GM19238 (cell line): ENCODE data around the gene CDC14A.
"Not testable (repeated sequence)": the region's sequence is repeated elsewhere in the genome, so short reads cannot be mapped to it uniquely, and the experiment has no call there.

Experiments used
- DNase-seq: peaks from one replicate; pipeline ENCODE4 v3.0.0; 2011; ENCODE audit warnings: low spot score; ENCODE audit not compliant: insufficient read length

The CDC14A gene

DNA sequence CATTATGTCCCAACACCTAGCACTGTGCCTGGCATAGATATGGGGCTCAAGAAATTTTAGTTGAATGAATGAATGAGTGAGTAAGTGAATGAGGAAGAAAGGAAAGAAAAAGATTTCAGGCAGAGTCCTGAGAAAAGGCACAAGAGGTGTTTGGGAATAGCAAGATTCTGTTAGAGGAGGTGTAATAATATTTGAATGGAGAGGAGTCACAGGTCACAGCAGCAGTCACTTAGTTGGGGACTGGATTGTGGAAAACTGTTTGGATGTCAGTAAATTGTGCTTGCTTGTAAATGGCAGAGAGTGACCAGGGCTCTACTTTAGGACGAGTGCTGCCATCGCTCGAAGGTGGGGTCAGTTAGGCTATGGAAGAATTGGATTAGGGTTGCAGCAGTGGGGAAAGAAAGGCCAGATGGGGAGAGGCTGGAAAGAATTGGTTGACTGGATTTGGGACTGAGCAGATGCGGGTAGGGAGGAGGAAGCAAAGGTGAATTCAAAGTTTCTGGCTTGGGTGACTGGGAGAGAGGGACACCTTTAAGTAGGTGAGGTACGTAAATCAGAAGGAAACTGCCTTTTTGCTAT lies 9.3 kb downstream of the CDC14A start:
- no peak for DNase-seq

DNA sequence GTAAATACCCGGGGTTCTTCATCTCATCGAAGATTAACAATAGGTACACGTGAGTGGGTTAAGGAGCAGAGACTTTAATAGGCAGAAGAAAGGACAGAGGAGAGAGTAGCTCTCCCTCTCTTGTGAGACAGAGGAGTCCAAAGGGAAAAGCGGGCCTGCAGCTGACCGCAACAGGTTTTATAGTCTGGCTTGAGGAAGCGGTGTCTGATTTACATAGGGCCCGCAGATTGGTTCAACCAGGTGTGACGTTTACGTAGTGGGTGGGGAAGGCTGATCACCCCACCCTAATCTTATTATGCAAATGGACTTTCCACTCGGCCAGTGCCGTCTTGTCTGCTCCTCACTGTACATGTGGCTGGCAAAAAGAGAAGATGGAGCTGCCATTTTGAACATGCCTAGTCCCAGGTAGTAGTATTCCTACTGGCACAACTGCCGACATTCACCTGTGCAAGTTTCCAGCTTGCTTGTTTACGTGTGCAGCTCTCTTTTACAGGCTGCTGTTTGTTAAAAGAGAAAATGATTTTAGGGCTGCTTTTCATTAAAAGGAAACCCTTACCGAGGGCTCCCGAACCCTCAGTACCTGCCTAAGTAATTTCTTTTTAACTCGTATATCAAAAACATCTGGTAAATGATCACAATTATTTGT lies 10.6 kb downstream of the CDC14A start:
- no peak for DNase-seq

DNA sequence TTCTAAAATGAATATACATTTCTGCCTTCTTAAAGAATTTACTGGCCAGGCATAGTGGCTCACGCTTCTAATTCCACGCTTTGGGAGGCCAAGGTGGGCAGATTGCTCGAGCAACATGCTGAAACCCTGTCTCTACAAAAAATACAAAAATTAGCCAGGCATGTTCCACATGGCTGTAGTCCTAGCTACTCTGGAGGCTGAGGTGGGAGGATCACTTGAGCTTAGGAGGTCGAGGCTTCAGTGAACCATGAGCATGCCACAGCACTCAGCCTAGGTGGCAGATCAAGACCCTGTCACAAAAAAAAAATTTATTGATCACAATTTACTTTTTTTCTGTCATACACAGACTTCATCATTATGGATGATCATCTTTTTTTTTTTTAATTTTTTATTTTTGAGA lies 11.5 kb downstream of the CDC14A start:
- no peak for DNase-seq

DNA sequence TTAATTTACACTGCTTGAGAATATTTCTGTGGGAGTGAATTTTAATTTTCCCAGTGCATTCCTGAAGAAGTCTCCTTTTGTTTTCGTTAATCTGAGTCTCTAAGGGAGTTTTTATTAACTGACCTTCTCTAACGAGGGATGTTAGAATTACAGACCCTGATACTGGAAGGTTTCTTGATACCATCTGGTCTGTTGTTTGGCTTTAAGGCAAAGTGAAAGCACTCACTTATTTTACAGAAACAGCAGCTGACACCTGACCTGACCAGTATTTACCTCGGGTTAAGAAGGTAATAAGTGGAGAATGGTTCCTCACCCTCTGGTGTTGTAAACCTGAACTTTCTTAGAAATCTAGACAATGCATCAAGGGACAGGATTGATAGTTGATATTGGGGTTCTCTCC lies 12.4 kb downstream of the CDC14A start:
- DNase-seq = no peak

DNA sequence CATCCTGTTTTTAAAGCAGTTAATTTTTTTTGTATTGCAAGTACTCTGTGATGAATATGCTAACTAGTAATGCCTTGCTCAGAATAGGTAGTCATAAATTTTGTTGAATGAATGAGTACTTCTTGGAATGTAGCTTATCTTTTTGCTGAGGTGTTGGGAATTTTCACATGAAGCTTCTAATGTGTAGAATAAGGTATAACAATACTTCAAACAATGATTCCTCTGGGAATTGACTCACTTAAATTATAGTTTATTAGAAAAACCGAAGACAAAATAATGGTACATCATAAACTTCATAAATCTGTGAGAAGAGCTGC lies 13.9 kb downstream of the CDC14A start:
- no peak for DNase-seq

DNA sequence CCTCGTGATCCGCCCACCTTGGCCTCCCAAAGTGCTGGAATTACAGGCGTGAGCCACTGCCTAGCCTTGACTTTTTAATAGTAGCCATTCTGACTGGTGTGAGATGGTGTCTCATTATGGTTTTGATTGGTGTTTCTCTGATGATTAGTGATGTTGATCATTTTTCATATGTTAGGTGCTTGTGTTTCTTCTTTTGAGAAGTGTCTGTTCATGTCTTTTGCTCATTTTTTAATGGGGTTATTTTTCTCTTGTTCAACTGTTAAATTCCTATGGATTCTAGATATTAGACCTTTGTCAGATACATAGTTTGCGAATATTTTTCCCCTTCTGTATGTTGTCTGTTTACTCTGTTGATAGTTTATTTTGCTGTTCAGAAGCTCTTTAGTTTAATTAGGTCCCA lies 17.0 kb downstream of the CDC14A start:
- not testable (repeated sequence) for DNase-seq

DNA sequence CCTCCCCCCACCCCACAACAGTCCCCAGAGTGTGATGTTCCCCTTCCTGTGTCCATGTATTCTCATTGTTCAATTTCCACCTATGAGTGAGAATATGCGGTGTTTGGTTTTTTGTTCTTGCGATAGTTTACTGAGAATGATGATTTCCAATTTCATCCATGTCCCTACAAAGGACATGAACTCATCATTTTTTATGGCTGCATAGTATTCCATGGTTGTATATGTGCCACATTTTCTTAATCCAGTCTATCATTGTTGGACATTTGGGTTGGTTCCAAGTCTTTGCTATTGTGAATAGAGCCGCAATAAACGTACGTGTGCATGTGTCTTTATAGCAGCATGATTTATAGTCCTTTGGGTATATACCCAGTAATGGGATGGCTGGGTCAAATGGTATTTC lies 21.6 kb downstream of the CDC14A start:
- DNase-seq = not testable (repeated sequence)

DNA sequence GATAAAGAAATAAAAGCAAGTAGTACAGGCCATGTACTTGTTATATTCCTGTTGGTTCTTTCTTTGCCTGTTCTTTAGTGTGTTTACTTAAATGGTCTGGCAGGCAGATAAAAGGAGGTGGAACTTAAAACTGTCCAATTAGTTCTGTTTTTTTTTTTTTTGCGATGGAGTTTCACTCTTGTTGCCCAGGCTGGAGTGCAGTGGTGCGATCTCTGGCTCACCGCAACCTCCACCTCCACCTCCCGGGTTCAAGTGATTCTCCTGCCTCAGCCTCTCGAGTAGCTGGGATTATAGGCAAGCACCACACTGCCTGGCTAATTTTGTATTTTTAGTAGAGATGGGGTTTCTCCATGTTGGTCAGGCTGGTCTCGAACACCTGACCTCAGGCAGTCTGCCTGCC lies 24.6 kb downstream of the CDC14A start:
- DNase-seq = not testable (repeated sequence)

DNA sequence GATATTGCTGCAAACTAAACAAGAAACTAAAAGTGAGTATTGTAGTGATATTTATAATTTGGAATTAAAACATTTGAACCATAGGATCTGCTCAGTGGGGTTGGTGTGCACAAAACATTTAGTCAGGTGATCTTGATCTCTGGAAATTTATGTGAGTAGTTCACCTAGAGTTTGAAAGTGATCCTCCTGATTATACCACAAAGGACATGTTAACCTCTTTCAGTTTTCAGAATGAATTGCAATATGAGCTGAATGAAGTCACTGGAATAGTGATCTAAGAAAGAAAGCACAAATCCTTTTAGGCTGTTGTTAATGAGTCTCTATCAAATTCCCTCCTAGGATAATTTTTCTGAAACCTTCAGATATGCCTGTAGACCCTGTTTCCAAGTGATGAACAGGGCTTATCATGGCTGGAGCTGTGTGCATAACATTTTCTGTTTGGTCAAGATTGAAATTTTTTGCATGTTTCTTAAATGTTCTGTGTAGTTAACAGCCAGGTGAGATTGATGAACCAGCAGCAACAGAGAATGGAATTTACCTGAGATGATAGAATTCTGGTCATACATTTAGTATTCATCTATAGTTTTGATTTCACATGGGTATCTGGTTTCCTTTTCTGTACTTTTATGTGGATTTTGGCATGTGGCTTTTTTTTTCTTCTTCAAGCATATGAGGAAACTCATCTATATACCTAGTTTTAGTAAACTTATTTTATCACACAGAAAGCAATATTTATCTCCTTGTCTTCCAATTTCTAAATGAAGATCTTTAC lies 25.5 kb downstream of the CDC14A start:
- DNase-seq = no peak

DNA sequence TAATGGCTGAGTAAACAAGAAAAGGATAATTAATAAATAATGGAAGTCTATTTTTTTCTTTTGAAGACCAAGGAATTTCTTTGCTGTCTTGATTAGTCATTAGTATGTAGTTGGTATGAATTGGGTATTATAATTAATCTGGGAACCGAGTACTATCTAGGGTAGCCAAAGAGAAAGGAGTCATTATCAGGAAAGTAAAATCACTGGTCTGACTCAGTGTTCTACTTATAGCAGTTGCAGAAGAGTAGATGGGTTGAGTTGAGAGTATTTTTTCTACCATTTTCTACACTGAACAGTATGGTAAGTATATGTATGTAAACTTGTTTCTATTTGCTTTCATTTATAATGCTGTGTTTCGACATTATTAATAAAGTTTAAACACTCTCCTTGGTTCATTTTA lies 26.6 kb downstream of the CDC14A start:
- no peak for DNase-seq

- no peak for DNase-seq
These were observed 28.3 kb downstream of the CDC14A start for GRCh38 chr1:100380635-100381034.

DNA sequence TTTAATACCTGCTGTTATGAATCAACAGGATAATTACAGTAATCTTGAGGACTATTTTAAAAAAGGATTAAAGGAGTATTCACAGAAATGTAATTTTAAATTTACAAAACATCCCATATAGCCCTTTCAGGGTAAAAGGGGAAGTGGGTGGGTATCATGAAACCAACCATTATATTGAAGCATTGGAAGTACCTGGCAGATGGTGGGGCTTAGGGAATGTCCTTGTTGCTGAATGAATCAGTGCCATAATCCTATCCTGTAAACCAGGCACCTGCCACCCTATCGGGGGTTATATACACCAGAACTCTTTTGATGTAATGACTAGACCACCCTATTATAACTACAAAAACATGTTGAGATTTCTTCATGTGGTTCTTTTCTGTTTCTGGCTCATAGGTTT lies 30.4 kb downstream of the CDC14A start:
- DNase-seq = no peak

- DNase-seq = no peak
These were observed 31.6 kb downstream of the CDC14A start for GRCh38 chr1:100383743-100384405.

GRCh38 chr1:100387209-100387608 lies 34.9 kb downstream of the CDC14A start:
- no peak for DNase-seq

DNA sequence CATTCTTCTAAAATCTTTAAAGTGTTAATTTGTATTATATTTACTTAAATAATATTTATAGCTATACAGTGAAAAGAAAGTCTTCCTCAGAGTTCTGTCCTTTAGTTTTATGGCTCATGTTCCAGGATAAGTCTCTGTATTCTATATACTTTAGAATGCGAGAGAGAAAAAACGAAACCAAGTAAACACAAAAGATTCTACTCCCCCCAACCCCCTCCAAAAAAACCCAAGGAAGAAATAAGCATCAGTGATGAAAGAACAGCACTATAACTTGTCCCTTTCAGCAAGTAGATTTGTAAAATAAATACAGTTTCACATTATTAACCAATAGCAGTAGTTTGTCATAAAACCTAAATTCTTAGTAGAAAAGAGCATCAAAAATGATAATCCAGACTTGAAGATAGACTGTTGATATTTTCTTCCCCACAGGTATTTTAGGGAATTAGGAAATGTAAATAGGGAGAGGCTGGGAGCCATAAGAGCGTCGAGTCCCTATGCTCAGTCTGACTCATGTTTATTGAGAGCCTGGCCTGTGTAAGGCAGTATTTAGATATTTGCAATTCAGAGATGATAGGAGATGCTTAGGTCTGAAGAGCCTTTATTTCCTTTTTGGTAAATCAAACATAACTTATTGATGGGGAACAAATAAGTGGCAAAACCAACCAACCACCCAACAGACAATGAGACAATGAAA lies 35.5 kb downstream of the CDC14A start:
- DNase-seq = no peak

DNA sequence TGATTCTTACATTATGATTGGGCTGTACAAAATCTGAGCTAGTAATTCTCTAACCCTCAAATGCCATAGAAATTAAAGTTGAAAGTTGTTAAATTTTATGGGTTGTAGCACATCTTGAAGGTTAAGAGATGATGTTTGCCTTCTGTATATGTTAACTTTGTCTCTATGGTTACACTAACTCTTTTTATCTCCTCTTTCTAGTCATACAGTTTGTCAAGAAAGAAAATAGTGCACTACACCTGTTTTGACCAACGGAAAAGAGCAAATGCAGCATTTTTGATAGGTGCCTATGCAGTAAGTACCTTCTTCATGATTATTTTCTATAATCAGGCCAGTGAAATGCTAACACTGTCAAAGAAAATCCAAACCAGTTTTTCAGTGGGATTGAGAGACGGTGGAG lies 38.2 kb downstream of the CDC14A start:
- no peak for DNase-seq

DNA sequence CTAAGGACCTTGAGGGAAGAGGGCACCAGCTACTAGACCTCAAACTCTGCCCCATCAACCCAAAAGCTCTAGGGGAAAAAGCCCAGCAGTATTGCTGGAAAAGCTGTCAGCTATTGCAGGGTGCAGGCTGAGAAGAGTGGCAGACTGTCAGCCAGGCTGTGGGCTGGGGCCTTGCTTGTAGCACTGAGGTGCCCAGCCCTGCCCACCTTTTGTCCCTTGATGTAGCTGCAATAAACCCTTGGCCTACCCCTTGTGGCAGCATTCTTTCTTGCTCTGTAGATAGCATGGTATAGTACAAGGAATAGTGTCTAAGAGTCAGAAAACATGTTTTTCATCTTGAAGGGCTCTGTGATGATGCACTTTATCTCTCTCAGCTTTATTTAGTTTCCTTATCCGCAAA lies 39.4 kb downstream of the CDC14A start:
- DNase-seq = no peak

DNA sequence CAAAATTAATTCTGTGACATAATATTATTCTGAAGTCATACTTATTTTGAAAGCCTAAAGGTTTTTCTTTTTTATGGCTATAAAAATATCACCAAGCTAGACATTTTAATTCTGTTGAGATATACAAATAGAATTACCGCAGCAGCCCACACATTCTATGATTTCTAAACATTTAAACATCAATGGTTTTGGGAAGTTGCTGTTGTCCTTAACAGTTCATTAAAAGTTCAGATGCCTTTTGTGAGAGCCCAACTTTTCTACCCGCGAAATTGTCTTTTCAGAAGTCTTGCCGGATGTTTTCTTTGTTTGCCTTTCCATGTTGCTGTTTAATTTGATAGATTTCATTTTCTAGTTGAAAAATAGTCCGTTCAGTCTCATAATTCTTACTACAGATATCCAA lies 40.5 kb downstream of the CDC14A start:
- DNase-seq = no peak

- no peak for DNase-seq
These were observed 42.0 kb downstream of the CDC14A start for GRCh38 chr1:100394285-100394684.

DNA sequence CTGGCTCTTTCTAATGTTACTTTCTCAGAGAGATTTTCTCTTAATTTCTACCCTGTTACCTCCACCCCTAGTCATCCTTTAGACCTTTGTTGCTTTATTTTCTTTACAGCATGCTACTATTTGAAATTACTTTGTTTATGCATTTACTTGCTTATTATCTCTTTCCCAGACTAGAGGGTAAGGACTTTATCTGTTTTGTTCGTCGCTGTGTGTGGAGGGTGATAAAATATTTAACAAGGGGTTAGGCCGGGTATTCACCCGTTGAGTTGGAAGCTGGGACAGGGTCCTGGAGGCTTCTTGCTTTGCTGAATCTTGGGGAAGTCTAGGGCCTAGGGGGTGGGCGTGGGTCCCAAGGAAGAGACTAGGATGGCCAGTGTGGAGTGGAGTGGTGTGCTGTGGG lies 43.6 kb downstream of the CDC14A start:
- no peak for DNase-seq

- DNase-seq = no peak
These were observed 44.3 kb downstream of the CDC14A start for GRCh38 chr1:100396651-100397050.

DNA sequence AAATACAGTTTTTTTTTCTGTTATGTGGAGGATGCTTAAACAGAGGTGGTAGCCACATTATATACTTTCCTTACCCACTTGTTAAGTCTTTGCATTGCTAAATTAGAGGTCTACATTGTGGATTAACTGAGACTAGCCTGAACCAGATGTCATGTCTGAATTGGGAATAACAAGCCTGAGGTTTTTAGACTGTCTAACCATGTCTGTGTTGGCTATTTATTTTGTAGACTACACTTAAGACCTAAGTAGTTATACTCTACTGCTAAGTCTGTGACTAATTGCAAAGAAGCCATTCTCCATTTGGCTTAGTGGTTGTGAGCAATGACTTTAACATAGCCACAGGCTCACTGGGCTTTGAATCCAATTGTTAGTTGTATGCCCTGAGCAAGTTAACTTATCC lies 45.4 kb downstream of the CDC14A start:
- DNase-seq = no peak
